ENCODE data around the gene KLF16.
"Not testable (repeated sequence)": the region's sequence is repeated elsewhere in the genome, so short reads cannot be mapped to it uniquely, and the experiment has no call there.

Gene KLF16

DNA sequence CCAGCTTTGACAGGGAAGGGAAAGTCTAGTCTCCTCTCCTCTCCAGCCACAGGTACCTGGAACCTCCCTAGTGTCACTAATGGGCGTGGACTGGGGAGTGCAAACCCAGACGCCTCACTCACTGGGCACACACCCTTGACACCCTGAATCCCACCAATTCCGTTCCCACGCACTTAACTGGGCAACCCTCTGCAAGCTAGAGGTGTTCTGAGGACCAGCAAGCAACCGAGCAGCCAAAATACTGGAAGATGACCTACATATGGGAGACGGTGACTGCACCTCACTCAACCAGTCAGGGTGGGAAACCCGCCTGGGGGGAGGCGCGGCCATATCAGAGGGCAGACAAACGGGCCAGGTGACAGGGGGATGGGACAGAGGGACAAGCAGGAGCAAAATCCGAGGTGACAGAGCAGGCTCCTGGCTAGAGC is 20.9 kb upstream of the KLF16 start:
- DNase-seq (ENCODE audit: low read depth) = no peak

DNA sequence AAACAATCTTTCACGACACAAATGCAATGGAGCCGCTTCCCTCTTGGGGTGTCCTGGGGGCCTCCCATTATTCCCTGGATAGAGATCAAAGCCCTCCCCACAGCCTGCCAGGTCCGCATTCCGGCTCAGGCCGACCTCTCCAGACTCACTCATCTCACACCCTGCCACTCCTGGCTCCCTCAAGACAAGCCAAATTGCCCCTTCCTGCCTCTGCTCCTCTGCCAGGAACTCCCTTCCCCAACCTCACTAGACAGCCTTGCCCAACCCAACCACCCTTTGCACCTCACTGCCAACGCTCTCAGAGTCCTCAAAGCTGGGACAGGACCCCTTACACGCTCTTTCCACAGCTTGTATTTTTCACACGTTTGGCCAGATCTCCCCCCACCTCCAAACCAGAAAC is 20.4 kb upstream of the KLF16 start:
- DNase-seq (ENCODE audit: low read depth) = no peak

DNA sequence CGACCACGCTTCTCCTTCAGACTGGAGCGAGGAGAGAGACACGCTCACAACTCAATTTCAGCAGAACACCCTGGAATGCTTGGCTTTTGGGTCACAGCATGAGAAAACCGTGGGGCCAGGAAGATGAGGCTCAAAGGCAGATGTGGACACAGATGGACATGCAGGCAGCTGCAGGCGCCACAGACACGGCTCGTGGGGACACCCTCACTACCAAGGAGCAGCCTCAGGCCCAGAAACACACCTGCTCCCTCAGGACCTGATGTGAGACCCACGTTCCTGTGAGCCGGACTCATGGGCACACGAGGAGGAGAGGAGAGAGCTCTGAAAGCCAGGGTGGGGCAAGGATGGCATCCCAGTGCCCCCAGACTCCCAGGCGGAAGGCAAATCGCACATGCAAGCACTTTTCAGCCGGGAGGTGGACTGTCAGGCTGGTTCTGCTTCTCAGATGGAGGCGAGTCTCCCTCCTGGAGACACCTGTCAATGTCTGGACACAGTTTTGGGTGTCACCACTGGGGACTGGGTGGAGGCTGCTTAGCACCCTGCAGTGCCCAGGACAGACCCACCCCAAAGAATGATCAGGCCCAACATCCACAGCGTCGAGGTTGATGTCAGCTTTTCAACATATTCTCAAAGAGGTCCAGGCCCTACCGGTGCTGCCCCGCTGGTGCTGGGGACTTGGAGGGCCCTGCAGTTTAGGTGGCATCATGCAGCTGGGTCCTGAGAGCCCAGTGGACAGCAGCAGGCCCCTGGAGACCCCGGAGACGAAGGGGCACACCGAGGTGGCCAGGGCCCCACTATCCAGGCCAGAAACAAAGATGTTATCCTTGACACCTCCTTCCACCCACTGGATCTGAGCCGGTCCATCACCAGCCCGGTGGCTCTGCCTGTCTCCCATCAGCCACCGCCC is 19.7 kb upstream of the KLF16 start:
- no peak for DNase-seq (ENCODE audit: low read depth)

DNA sequence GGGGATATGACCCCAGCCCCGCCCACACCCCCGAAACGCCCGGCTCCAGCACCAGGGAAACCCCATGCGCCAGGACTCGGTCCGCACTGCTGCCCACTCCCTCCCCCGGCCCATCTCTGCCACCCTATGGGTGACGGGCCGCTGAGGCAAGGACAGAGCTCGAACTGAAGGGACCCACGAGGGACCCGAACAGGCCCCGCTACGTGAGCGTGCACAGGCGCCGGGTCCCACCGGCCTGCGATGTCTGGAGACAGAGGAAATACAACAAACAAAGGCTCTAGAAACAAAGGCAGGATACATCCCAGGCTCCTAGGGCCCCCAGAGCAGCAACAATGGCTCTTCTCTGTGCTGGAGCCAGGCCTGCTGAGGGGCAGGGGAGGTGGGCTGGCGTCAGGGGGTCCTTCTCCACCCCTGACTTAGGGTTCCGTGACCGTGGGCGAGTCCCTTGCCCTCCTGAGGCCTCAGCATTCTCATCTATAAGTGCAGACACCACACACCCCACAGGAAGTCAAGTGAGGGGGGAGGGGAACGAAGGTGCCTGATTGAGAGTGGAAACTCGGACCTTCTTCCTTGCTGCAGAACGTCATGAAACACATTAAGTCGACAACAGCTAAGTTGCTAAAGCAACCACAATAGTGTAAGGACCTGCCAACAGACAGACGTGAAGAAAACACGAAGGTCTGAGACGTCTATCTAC is 18.9 kb upstream of the KLF16 start:
- no peak for DNase-seq (ENCODE audit: low read depth)

DNA sequence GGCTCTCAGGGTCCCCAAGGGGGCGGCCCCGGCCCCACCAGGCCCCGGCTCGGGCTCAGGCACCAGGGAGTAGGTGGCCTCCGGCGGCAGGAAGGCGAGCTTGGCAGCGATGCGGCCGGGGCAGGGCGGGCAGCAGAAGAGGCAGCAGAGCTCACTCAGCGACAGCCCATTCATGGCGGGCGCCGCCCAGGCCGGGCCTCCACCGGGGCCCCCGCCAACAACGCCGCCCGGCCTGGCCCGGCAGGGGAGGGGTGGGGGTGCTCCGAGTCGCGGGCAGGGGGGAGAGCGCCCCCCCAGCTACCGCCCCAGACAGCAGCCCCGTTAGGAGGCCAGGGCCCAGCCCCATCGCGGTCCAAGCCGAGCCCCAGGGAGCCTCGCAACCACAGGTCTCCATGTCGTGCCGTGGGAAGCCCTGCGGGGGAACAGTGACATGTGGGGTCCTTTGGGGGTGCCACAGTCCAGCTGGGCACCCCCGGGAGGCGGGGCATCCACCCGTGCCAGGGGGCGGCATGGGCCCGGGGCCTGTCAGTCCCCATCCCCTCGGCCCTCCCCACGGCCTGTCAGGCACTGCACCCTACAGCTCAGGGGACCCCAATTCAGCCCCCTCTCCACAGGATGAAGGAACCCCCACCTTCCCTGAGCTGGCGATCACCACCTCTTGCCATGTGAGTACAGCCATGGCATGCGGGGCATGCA is 18.2 kb upstream of the KLF16 start:
- not testable (repeated sequence) for DNase-seq (ENCODE audit: low read depth)

DNA sequence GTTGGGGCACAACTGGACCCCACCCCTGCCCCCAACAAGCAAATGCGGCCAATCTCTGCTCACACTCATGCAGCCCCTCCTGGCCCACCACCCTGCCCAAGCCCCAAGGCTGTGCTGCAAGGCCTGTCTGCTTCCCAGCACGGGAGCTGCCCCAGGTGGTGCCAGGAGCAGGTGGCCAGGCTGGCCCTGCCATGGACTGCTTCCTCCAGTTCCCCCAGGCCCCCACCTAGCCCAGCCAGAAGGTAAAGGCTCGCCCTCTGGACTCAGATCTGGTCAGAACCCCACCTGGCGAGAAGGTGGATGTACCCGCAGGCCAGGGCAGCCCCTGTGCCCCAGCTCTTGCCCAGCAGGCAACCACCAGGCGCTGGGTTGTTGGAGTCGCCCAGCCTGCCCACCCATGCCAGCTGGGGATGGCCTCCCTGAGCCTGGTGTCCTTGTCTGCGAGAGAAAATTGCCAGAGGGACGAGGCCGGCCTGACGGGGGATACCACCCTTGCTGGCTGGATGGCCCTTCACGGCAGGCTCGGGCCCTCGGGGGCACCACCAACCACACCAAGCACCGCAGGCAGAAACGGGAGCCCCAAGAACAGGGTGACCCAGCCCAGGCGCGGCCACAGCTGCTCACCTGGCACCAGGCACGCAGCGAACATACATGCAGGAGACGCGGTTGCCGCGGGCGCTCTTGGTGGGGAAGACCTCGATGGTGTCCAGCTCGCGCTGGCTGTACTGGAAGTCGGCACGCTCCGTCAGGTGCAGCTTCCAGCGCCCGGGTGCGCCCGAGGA is 17.4 kb upstream of the KLF16 start:
- no peak for DNase-seq (ENCODE audit: low read depth)

DNA sequence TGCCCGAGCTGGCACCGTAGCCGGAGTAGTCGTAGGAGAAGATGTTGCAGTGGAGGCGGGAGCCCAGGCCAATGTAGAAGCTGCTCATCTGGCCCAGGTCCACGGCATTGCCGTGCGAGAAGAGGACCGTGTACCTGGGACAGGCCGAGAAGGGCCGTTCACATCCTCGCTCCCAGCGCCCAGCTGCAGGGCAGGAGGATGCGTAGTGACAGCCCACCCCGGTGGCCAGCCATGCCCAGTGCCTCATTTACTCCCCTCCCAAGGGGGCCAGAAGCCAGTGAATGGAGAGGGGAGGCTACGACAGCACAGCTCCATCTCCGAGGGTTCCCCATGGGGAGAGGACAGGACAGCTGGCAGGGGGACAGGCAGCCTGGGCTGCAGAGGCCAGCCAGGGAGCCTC is 16.6 kb upstream of the KLF16 start:
- DNase-seq (ENCODE audit: low read depth) = not testable (repeated sequence)

DNA sequence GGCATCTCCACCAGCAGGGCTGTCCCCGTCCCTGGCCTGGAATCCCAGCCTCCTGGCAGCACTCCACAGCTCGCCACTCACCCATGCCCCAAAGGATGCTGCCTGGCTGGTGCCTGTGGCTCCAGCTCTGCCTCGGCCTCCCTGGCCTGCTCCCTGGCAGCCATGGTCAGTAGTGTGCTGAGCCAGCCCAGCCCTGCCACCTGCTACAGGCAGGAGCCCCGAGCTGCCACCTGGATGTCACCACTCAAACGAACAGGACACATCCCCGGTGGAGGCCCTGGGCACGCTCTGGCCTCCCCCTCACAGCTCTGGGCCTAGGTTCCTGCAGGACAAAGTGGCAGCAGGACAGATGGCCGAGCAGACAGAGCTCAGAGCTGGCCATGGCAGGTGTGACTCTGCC is 15.2 kb upstream of the KLF16 start:
- not testable (repeated sequence) for DNase-seq (ENCODE audit: low read depth)

DNA sequence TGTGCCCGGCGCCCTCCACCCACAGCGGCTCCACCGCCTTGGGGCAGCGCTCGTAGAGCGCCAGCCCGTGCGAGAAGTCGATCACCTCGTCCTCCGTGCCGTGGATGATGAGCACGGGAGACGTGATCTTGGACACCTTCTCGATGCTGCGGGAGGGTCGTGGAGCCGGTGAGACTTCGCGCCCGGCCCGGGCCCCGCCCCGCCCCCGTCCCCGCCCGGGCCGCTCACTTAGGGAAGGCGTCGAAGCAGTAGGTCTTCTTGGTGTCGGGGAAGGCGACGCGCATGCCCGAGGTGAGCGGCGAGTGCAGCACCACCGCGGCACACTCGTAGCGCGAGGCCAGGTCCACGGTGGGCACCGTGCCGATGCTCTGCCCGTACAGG is 13.9 kb upstream of the KLF16 start:
- DNase-seq (ENCODE audit: low read depth) = not testable (repeated sequence)

DNA sequence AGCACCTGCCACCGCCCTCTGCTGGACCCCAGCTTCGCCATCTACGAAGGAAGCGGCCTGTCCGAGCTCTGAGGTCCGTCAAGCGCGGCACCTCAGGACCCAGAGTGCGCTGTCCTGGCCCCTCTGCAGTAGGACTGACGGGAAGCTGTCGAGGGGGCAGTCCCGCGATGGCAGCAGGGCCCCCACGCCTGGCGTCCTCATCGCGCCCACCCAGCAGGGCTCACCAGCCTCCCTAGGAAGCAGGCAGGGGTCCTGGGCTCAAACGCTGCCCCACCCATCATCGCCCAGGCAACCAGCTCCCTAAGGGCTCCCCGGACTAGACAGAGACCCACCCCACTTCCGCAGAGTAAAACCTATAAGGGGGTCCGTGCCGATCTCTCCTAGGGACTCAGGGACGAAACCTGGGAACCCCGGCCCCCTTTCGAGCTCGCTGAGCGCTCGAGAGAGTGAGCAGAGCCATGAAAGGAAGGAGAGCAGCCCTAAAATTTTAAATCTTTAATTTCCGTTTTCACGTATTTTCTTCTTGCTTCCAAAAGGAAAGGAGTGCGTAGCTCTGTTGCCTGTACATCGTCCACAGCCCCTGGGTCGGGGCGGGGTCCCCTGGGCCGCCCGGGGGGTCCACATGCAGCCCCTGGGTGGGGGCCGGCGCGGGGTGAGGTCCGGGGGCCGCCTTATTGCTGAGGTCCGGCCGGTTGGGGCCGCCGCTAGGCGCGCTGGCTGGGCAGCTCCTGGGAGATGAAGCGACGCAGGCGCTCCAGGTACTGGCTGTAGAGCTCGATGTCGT is 13.3 kb upstream of the KLF16 start:
- DNase-seq (ENCODE audit: low read depth) = not testable (repeated sequence)

DNA sequence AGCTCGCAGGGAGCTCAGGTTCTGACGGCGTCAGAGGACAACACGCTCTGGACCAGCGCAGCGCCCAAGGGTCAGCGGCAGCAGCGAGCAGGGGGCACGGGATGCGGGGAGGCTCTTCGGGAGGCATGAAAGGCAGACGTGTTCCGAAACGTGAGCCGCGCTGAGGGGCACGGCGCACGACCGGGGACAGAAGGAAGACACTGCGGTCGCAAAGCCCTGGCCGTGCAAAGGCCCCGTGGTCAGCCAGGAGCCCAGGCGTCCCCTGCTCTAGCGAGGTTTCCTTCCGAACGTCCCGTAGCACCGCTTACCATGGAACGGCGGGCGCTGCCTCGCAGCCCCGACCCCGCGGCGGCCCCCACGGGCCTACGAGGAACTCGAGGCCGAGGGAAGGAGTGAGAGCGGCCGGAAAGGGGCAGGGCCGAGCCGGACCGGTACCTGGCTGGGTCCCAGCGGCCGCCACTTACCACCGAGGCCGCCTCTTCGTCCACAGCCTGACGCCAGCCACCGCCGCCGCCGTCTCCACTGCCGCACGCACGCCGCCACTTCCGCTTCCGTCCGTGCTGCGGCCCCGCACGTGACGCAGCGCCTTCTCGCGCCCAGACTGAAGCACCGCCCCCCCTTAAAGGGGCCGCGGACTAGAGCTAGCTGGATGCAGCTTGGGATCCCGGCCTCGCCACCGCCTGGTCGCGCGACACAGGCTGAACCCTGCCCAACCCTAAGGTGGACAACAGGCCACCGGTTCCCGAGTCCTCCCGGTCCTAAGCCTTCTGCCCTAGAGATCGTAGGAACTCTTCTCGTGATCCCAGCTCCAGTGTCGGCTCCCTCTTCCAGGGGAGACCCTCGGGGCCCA is 12.5 kb upstream of the KLF16 start:
- no peak for DNase-seq (ENCODE audit: low read depth)

DNA sequence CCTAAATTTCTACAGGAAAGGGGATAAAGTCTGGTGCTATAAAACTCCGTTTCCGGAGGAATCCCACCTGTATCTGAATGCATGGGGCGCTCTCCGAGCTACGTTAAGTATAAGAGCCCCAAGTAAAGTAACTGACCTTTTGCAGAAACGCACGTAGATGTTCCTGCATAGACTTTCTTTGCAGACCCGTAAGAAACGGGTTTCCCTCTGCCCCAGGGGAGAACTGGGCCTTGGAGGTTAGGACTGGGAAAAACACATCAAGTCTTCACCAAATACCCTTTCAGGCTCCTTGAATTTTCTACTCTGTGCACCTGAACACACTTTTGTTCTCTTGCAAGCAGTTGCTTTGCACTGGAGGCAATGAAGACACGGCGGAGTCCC is 11.9 kb upstream of the KLF16 start:
- not testable (repeated sequence) for DNase-seq (ENCODE audit: low read depth)

DNA sequence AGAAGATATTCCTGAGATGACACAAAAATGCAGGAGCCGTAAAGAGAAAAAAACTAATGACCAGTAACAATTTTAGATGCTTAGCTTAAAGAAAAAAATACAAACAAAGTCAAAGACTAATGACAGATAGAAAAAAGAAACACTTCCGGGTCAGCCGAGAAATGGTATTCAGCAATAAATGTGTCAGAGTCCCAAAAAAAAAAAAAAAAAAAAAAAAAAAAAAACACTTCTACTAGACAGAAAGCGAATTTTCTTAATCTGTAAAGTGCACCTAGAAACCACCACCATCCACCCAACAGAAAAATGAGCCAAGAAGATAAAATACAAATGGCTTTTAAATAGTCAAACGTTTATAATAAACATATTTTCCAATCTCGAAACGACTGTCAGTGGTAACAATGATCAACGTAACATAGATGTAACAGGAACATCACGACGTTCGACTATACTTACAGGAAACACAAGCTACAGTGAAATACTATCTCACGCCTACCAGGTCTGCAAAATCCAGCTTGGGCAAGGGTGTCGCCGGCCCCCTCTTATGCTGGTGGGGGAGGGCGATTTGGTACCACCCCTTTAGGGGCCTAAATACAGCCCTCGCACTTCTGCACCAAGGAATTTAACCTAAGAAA is 11.3 kb upstream of the KLF16 start:
- DNase-seq (ENCODE audit: low read depth) = no peak

DNA sequence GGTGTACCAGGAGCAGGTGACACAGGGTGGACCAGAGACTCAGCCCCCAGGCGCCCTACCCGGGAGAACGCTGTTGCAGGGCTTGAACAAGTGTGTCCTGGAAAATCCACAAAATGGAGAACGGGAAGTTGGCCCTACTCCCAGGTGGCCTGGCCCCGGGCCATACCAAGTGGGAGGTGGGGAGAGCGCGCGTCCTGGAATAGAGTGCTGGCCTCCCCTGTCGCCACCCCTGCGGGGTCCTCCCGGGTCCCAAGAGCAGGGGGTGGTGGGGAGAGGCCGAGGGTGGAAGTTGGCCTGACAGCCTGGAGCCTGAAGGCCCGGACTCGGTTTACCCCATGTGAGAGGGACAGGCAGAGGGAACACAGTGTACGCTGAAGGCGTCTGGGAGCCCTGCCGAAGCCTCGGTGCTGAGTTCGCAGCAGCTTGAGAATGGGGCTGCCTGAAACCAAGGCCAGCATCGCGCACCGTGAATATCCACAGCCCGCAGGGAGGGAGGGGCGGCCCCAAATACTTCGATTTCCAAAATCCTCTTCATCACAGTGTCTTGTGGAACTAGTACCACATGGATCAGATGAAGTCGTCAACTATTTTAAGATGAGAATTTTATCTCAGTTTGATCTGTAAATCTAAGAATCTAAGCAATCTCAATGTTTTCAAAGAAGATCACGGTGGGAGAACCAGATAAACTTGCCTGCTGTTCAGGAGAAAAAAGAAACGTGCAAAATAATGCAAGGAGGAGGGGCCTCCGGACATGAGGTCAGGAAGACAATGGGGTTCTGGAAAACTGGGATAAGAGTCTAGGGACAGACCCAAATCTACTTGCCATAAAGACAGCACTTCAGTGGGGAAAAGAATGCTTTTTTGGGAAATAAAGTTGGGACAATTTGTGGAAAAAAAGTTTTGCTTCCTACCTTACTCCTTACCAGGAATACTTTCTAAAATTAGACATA is 10.4 kb upstream of the KLF16 start:
- DNase-seq (ENCODE audit: low read depth) = no peak

DNA sequence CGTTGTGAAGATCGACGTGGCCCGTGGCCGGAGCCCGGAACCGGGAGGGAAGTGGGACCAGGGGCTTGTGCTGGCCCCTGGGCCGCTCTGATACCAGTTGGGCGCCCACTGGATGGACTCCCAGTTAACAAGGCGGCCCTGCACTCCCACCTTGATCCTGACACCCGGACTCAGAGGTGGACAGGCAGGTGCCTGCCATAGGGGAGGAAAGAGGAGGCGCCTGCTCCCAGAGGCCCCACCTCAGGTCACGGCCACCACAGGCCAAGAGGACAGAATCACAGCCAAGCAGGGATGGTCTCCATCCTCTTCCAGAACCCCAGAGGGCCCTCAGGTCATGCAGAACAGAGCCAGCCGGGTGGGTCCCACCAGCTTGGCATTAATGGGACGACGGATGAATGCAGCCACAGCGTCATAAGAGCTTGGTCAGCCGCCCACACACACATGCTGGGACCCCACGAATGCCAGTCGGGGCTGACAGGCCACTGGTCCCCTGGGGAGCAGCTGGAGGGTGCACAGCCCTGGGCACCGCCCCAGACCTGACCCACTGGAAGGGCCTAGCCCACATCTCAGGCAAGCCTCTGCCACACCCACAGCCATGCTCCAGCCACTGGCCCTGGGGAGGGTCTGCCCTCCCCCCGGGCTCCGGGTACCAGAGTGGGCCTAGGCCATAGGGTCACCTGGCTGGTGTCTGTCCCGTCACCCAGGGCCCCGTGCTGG is 9.6 kb upstream of the KLF16 start:
- DNase-seq (ENCODE audit: low read depth) = no peak

DNA sequence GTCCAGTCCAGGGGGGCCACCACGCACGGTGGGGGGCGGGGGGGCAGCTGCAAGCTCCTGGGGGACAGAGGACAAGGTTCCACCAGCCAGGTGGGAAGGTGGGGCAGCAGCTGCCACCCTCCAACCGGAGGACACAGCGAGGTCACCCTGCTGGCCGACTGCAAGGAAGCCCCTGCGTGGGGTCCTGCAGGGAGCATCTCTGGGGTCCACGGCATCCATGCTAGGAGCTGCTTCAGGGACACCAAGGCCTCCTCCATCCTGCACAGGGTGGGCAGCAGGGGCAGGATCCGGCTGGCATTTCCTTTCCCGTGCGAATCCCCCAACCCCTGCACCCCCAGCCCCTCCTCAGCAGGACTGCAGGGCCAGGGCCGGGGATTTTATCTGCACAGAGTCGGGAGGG is 8.3 kb upstream of the KLF16 start:
- DNase-seq (ENCODE audit: low read depth) = no peak

DNA sequence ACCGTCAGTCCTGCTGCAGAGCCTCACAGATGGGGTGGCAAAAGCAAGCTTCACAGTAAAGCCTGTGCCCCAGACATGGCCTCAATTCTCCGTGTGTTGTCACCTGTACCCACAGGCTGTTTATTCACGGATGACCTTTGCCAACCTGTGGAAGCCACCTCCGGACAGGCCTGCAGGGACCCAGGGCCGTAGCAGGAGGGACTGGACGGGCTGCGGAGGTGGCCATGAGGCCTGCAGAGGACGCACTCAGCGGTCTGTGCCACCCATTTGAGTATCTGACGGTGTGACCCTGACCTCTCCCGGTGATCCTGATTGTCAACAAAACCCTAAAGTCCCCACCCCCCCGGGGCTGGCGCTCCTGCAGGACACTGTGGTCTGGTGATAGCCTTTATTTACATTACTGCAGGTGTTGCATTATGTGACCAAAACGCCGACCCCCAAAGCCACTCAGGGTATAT is 7.8 kb upstream of the KLF16 start:
- no peak for DNase-seq (ENCODE audit: low read depth)

DNA sequence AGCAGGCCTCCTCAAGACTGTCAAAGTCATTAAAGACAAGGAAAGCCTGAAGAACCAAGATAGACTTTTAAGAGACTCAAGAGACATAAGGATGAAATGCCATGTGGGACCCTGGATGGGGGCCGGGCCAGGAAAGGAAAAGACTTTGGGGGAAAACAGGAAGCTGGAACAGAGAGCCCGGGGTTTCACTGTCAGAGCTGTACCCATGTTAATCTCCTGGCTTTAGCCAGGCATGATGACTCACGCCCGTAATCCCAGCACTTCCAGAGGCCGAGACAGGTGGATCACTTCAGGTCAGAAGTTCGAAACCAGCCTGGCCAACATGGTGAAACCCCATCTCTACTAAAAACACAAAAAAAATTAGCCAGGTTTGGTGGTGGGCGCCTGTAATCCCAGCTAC is 5.6 kb upstream of the KLF16 start:
- DNase-seq (ENCODE audit: low read depth) = no peak
